NCI-H2196 treated with DMSO at 0.1 percent for 48 hours (cell line): Measurements from ENCODE around the gene ZNF80.

Experiments
- DNase-seq: peaks from one replicate; lab custom pipeline; 2025; ENCODE audit not compliant: unreplicated experiment; lab: John Stamatoyannopoulos, UW

Gene ZNF80

GRCh38 chr3:114221165-114221880 is 16.1 kb downstream of the ZNF80 start:
- DNase-seq = no peak

- DNase-seq = no peak
Measured at GRCh38 chr3:114219741-114220140, 17.6 kb downstream of the ZNF80 start.

GRCh38 chr3:114218578-114219185 is 18.7 kb downstream of the ZNF80 start:
- DNase-seq = no peak

- DNase-seq = no peak
Measured at GRCh38 chr3:114218006-114218405, 19.4 kb downstream of the ZNF80 start.

GRCh38 chr3:114217266-114217665 is 20.1 kb downstream of the ZNF80 start:
- DNase-seq = no peak

GRCh38 chr3:114216186-114216970 is 21.0 kb downstream of the ZNF80 start:
- DNase-seq = no peak

GRCh38 chr3:114214542-114215341 is 22.6 kb downstream of the ZNF80 start:
- no peak for DNase-seq

GRCh38 chr3:114213627-114214541 is 23.5 kb downstream of the ZNF80 start:
- no peak for DNase-seq

GRCh38 chr3:114213292-114213626 is 24.1 kb downstream of the ZNF80 start:
- DNase-seq = no peak

- no peak for DNase-seq
Measured at GRCh38 chr3:114212646-114213045, 24.7 kb downstream of the ZNF80 start.

GRCh38 chr3:114207768-114208167 is 29.6 kb downstream of the ZNF80 start:
- DNase-seq = no peak

GRCh38 chr3:114206342-114206741 is 31.0 kb downstream of the ZNF80 start:
- no peak for DNase-seq

- DNase-seq = no peak
Measured at GRCh38 chr3:114205541-114205940, 31.8 kb downstream of the ZNF80 start.

GRCh38 chr3:114194750-114195149 is 42.6 kb downstream of the ZNF80 start:
- DNase-seq = no peak

GRCh38 chr3:114192136-114192535 is 45.2 kb downstream of the ZNF80 start:
- no peak for DNase-seq

- DNase-seq = no peak
Measured at GRCh38 chr3:114186501-114186900, 50.9 kb downstream of the ZNF80 start.
